OCI-LY3 (cell line): ENCODE measurements around the gene TACC2.

Experiments
- EZH2phosphoT487 ChIP-seq: fragments of 200-600 bp; shearing (Covaris generic); IDR thresholded peaks from 2 replicates; pipeline ENCODE4 v1.6.1; 2018; ENCODE audit warnings: antibody characterized with exemption, mixed run types, low read depth
- TF ChIP-seq, protein P1 (sequence below): fragments of 200-600, 300-600 bp; sonication (generic); IDR thresholded peaks from 2 replicates; pipeline ENCODE4 v1.5.1; 2014; ENCODE audit warnings: antibody characterized with exemption, low read length, low read depth

DNA sequence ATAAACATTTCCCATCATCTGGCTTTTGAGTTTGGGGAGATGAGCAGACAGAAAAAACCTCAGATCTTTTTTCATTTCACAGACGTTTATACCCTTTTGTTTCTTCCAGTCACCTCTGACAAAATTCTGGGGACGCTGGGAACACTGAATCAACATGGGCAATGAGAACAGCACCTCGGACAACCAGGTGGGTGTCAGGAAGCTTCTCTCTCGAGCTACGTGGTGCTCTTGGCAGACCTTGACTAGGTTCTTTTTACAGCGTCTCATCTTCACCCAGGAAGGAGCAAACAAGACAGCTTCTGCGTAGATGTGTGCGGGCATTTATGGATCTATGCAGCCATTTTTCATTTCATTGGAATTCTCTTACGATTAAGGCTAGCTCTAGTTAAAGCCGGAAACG is 32.9 kb downstream of the TACC2 start:
- TF ChIP-seq, protein P1, sequence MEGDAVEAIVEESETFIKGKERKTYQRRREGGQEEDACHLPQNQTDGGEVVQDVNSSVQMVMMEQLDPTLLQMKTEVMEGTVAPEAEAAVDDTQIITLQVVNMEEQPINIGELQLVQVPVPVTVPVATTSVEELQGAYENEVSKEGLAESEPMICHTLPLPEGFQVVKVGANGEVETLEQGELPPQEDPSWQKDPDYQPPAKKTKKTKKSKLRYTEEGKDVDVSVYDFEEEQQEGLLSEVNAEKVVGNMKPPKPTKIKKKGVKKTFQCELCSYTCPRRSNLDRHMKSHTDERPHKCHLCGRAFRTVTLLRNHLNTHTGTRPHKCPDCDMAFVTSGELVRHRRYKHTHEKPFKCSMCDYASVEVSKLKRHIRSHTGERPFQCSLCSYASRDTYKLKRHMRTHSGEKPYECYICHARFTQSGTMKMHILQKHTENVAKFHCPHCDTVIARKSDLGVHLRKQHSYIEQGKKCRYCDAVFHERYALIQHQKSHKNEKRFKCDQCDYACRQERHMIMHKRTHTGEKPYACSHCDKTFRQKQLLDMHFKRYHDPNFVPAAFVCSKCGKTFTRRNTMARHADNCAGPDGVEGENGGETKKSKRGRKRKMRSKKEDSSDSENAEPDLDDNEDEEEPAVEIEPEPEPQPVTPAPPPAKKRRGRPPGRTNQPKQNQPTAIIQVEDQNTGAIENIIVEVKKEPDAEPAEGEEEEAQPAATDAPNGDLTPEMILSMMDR, result no peak
- TF ChIP-seq EZH2phosphoT487, result no peak
